ENCODE measurements around the gene SCEL.

SCEL gene

GRCh38 chr13:77579959-77580358, 44.5 kb downstream of the SCEL start:
- FAIRE-seq (no peak), DNase-seq (ENCODE audit: insufficient read length, low spot score) (no peak)
- no peak for TF ChIP-seq POLR2A (IDR thresholded peaks at IDR 0.05; ENCODE audit: low read depth, low read length)
- no peak for TF ChIP-seq SPI1 (IDR thresholded peaks at IDR 0.05; ENCODE audit: low read depth, low read length)
- no peak for TF ChIP-seq POLR2AphosphoS5 (IDR thresholded peaks at IDR 0.05; ENCODE audit: low read depth, low read length)
- no peak for TF ChIP-seq PAX5 (IDR thresholded peaks at IDR 0.05; ENCODE audit: insufficient read depth, low read length, severe bottlenecking)
- TF ChIP-seq TAF1 (IDR thresholded peaks at IDR 0.05; ENCODE audit: low read depth, low read length): no peak
- TF ChIP-seq POU2F2 (IDR thresholded peaks at IDR 0.05; ENCODE audit: low read depth, low read length): no peak

- FAIRE-seq: no peak
- no peak for DNase-seq (ENCODE audit: insufficient read length, low spot score)
- TF ChIP-seq POU2F2 (IDR thresholded peaks at IDR 0.05; ENCODE audit: low read depth, low read length) (no peak), PAX5 (IDR thresholded peaks at IDR 0.05; ENCODE audit: insufficient read depth, low read length, severe bottlenecking) (no peak), TAF1 (IDR thresholded peaks at IDR 0.05; ENCODE audit: low read depth, low read length) (no peak), POLR2A (IDR thresholded peaks at IDR 0.05; ENCODE audit: low read depth, low read length) (no peak), SPI1 (IDR thresholded peaks at IDR 0.05; ENCODE audit: low read depth, low read length) (no peak), POLR2AphosphoS5 (IDR thresholded peaks at IDR 0.05; ENCODE audit: low read depth, low read length) (no peak)
Observed at GRCh38 chr13:77580748-77581147, 45.2 kb downstream of the SCEL start.

- FAIRE-seq: no peak
- no peak for DNase-seq (ENCODE audit: insufficient read length, low spot score)
- TF ChIP-seq POU2F2 (IDR thresholded peaks at IDR 0.05; ENCODE audit: low read depth, low read length) (no peak), PAX5 (IDR thresholded peaks at IDR 0.05; ENCODE audit: insufficient read depth, low read length, severe bottlenecking) (no peak)
Observed at GRCh38 chr13:77583581-77583980, 48.1 kb downstream of the SCEL start.

GRCh38 chr13:77584106-77584505, 48.6 kb downstream of the SCEL start:
- TF ChIP-seq PAX5 (IDR thresholded peaks at IDR 0.05; ENCODE audit: insufficient read depth, low read length, severe bottlenecking): no peak
- TF ChIP-seq POLR2A (IDR thresholded peaks at IDR 0.05; ENCODE audit: low read depth, low read length): no peak
- no peak for TF ChIP-seq POU2F2 (IDR thresholded peaks at IDR 0.05; ENCODE audit: low read depth, low read length)
- no peak for TF ChIP-seq TAF1 (IDR thresholded peaks at IDR 0.05; ENCODE audit: low read depth, low read length)
- TF ChIP-seq POLR2AphosphoS5 (IDR thresholded peaks at IDR 0.05; ENCODE audit: low read depth, low read length): no peak
- no peak for TF ChIP-seq SPI1 (IDR thresholded peaks at IDR 0.05; ENCODE audit: low read depth, low read length)
- no peak for DNase-seq (ENCODE audit: insufficient read length, low spot score)
- no peak for FAIRE-seq

GRCh38 chr13:77595166-77595810, 59.8 kb downstream of the SCEL start:
- DNase-seq (ENCODE audit: insufficient read length, low spot score) (no peak), FAIRE-seq (no peak)
- TF ChIP-seq TAF1 (IDR thresholded peaks at IDR 0.05; ENCODE audit: low read depth, low read length) (no peak), POLR2AphosphoS5 (IDR thresholded peaks at IDR 0.05; ENCODE audit: low read depth, low read length) (no peak), POU2F2 (IDR thresholded peaks at IDR 0.05; ENCODE audit: low read depth, low read length) (no peak)

GRCh38 chr13:77596777-77597176, 61.3 kb downstream of the SCEL start:
- peak; percentile 23 for FAIRE-seq
- DNase-seq (ENCODE audit: insufficient read length, low spot score): no peak
- no peak for TF ChIP-seq POLR2AphosphoS5 (IDR thresholded peaks at IDR 0.05; ENCODE audit: low read depth, low read length)
- no peak for TF ChIP-seq POLR2A (IDR thresholded peaks at IDR 0.05; ENCODE audit: low read depth, low read length)
- no peak for TF ChIP-seq TAF1 (IDR thresholded peaks at IDR 0.05; ENCODE audit: low read depth, low read length)
- TF ChIP-seq PAX5 (IDR thresholded peaks at IDR 0.05; ENCODE audit: insufficient read depth, low read length, severe bottlenecking): no peak
- no peak for TF ChIP-seq POU2F2 (IDR thresholded peaks at IDR 0.05; ENCODE audit: low read depth, low read length)
- TF ChIP-seq SPI1 (IDR thresholded peaks at IDR 0.05; ENCODE audit: low read depth, low read length): no peak

GRCh38 chr13:77599351-77599750, 63.8 kb downstream of the SCEL start:
- TF ChIP-seq SPI1 (IDR thresholded peaks at IDR 0.05; ENCODE audit: low read depth, low read length) (no peak), POU2F2 (IDR thresholded peaks at IDR 0.05; ENCODE audit: low read depth, low read length) (no peak), PAX5 (IDR thresholded peaks at IDR 0.05; ENCODE audit: insufficient read depth, low read length, severe bottlenecking) (no peak), POLR2AphosphoS5 (IDR thresholded peaks at IDR 0.05; ENCODE audit: low read depth, low read length) (no peak), TAF1 (IDR thresholded peaks at IDR 0.05; ENCODE audit: low read depth, low read length) (no peak), POLR2A (IDR thresholded peaks at IDR 0.05; ENCODE audit: low read depth, low read length) (no peak)
- DNase-seq (ENCODE audit: insufficient read length, low spot score): no peak
- no peak for FAIRE-seq

- TF ChIP-seq POU2F2 (IDR thresholded peaks at IDR 0.05; ENCODE audit: low read depth, low read length) (no peak), PAX5 (IDR thresholded peaks at IDR 0.05; ENCODE audit: insufficient read depth, low read length, severe bottlenecking) (no peak), POLR2A (IDR thresholded peaks at IDR 0.05; ENCODE audit: low read depth, low read length) (no peak), POLR2AphosphoS5 (IDR thresholded peaks at IDR 0.05; ENCODE audit: low read depth, low read length) (no peak), SPI1 (IDR thresholded peaks at IDR 0.05; ENCODE audit: low read depth, low read length) (no peak), TAF1 (IDR thresholded peaks at IDR 0.05; ENCODE audit: low read depth, low read length) (no peak)
- DNase-seq (ENCODE audit: insufficient read length, low spot score) (no peak), FAIRE-seq (no peak)
Observed at GRCh38 chr13:77600701-77601100, 65.2 kb downstream of the SCEL start.

GRCh38 chr13:77611068-77611467, 75.6 kb downstream of the SCEL start:
- DNase-seq (ENCODE audit: insufficient read length, low spot score) (no peak), FAIRE-seq (no peak)
- TF ChIP-seq SPI1 (IDR thresholded peaks at IDR 0.05; ENCODE audit: low read depth, low read length) (no peak), POLR2AphosphoS5 (IDR thresholded peaks at IDR 0.05; ENCODE audit: low read depth, low read length) (no peak), TAF1 (IDR thresholded peaks at IDR 0.05; ENCODE audit: low read depth, low read length) (no peak), PAX5 (IDR thresholded peaks at IDR 0.05; ENCODE audit: insufficient read depth, low read length, severe bottlenecking) (no peak), POU2F2 (IDR thresholded peaks at IDR 0.05; ENCODE audit: low read depth, low read length) (no peak), POLR2A (IDR thresholded peaks at IDR 0.05; ENCODE audit: low read depth, low read length) (no peak)

GRCh38 chr13:77616027-77616426, 80.5 kb downstream of the SCEL start:
- DNase-seq (ENCODE audit: insufficient read length, low spot score) (no peak), FAIRE-seq (no peak)
- no peak for TF ChIP-seq SPI1 (IDR thresholded peaks at IDR 0.05; ENCODE audit: low read depth, low read length)
- TF ChIP-seq TAF1 (IDR thresholded peaks at IDR 0.05; ENCODE audit: low read depth, low read length): no peak
- TF ChIP-seq POLR2AphosphoS5 (IDR thresholded peaks at IDR 0.05; ENCODE audit: low read depth, low read length): no peak
- no peak for TF ChIP-seq PAX5 (IDR thresholded peaks at IDR 0.05; ENCODE audit: insufficient read depth, low read length, severe bottlenecking)
- TF ChIP-seq POU2F2 (IDR thresholded peaks at IDR 0.05; ENCODE audit: low read depth, low read length): no peak

Measured in GM12891 (cell line).